Right atrium auricular region (tissue), 2 donors: Measurements from ENCODE around the gene FAM163A. TPM values are rescaled to one million over a fixed set of nuclear protein-coding genes. Genes with fewer than 3 reads are reported as not detected.

Experiments
- DNase-seq: peaks from one replicate; pipeline ENCODE4 v3.0.0-alpha.2; 2019; ENCODE audit warnings: low spot score
- H3K27ac ChIP-seq, 2 donors: fragments of 200-600 bp; sonication (generic); 1 replicate in 1 of 2; 2 replicates in 1 of 2; pipeline ENCODE4 v1.5.1; 2016 to 2019
- H3K27me3 ChIP-seq, 2 donors: fragments of 200-600 bp; sonication (generic); one replicate each; pipeline versions ENCODE4 v1.5.1 to v1.6.0; 2017 to 2019
- H3K36me3 ChIP-seq: fragments of 200-600 bp; sonication (generic); one replicate; pipeline ENCODE4 v1.5.1; 2016
- H3K4me1 ChIP-seq, 2 donors: fragments of 200-600 bp; sonication (generic); one replicate each; pipeline versions ENCODE4 v1.5.1 to v1.6.0; 2017 to 2019
- H3K4me3 ChIP-seq, 2 donors: fragments of 200-600 bp; sonication (generic); 1 replicate in 1 of 2; 2 replicates in 1 of 2; pipeline ENCODE4 v1.5.1; 2017 to 2019; ENCODE audit warnings: mild to moderate bottlenecking in 1 of 2, moderate library complexity in 1 of 2
- H3K9me3 ChIP-seq, 2 donors: fragments of 200-600 bp; sonication (generic); one replicate each; pipeline ENCODE4 v1.5.1; 2019
- CTCF ChIP-seq, 2 donors: fragments of 200-600 bp; sonication (generic); IDR thresholded peaks; one replicate each; pipeline ENCODE4 v1.5.1; 2019; ENCODE audit warnings: antibody characterized with exemption in 2 of 2
- total RNA-seq, 2 donors: library from RNA; depleted of rRNA; stranded (reverse); fragments of >200 nt; gene quantifications; one replicate each; pipeline ENCODE4 v1.1.0, GENCODE V29; 2016

Gene FAM163A
- total RNA-seq, 2 donors from 2014 or later, result not detected

GRCh38 chr1:179761846-179762640 is 19.0 kb downstream of the FAM163A start:
- no peak for DNase-seq
- TF ChIP-seq CTCF (IDR thresholded peaks at IDR 0.05), result no peak
- Histone ChIP-seq H3K9me3 (no peaks in the 10 kb centered on the region), H3K27me3 (no peaks in the 10 kb centered on the region), H3K4me3 (no peak overlapping the region), H3K36me3 (no peaks in the 10 kb centered on the region), H3K27ac (no peak overlapping the region), H3K4me1 (no peaks in the 10 kb centered on the region)

DNA sequence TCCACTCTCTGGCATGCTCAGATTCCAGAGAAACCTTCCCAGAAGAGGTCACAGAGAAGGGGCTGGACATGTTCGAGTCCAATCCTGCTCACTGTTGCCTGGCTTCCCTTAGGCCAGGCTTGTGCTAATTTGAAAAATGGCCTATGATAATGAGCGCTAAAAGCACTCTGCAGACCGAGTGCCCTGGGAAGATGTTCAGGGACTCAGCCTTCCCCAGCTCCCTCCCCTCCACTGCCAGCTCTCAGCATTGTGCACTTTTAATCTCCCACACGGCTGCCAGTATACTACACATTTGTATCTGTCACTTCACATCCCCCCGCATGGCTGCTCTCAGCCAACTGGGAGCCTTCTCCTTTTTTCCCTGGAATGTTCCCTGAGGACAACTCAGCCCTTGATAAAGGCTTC is 24.1 kb downstream of the FAM163A start:
- Histone ChIP-seq H3K9me3 (no peaks in the 10 kb centered on the region), H3K4me3 (no peak overlapping the region), H3K27me3 (no peaks in the 10 kb centered on the region), H3K27ac (no peak overlapping the region), H3K36me3 (no peaks in the 10 kb centered on the region), H3K4me1 (no peaks in the 10 kb centered on the region)
- TF ChIP-seq CTCF (IDR thresholded peaks at IDR 0.05), result no peak
- DNase-seq, result no peak

DNA sequence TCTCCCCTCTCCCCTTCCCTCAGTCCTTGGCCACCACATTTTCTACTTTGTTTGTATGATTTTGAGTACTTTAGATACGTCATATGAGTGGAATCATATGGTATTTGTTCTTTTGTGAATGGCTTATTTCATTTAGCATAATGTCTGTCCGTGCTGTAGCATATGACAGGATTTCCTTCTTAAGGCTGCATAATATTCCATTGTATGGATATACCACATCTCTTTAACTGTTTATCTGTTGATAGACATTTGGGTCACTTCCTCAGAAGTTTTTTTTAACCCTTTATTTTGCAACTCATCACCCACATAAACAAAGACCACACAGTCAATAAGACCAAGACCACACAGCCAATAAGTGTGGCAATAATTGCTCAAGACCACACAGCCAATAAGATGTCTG is 24.9 kb downstream of the FAM163A start:
- Histone ChIP-seq H3K9me3 (no peaks in the 10 kb centered on the region), H3K27me3 (no peaks in the 10 kb centered on the region), H3K4me3 (no peak overlapping the region), H3K36me3 (no peaks in the 10 kb centered on the region), H3K4me1 (no peaks in the 10 kb centered on the region), H3K27ac (no peak overlapping the region)
- no peak for DNase-seq
- TF ChIP-seq CTCF (IDR thresholded peaks at IDR 0.05), result no peak

- TF ChIP-seq CTCF (IDR thresholded peaks at IDR 0.05), result no peak
- no peaks in the 10 kb centered on the region for H3K9me3 ChIP-seq
- no peak overlapping the region for H3K27ac ChIP-seq
- H3K4me1 ChIP-seq, result no peaks in the 10 kb centered on the region
- no peak for DNase-seq
- H3K4me3 ChIP-seq, result no peak overlapping the region
- H3K27me3 ChIP-seq, result no peaks in the 10 kb centered on the region
- H3K36me3 ChIP-seq, result no peaks in the 10 kb centered on the region
These were observed 27.9 kb downstream of the FAM163A start for GRCh38 chr1:179770887-179771502.

DNA sequence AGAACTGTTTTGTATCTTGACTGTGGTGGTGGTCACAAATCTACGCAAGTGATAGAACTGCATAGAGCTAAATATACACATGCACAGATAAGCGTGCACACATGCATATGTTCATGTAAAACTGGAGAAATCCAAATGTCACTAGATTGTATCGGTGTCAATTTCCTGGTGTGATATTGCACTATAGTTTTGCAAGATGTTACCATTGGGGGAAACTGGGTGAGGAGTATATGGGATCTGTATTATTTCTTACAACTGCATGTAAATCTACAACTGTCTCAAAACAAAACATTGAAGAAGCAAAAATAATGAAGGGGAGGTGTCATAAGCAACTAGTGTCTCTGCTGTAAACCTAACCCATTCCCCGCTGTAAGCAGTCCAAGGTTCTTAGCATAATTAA is 30.2 kb downstream of the FAM163A start:
- Histone ChIP-seq H3K4me1 (no peaks in the 10 kb centered on the region), H3K27ac (no peak overlapping the region), H3K4me3 (no peak overlapping the region), H3K27me3 (no peaks in the 10 kb centered on the region), H3K36me3 (no peaks in the 10 kb centered on the region), H3K9me3 (no peaks in the 10 kb centered on the region)
- DNase-seq, result no peak
- no peak for TF ChIP-seq CTCF (IDR thresholded peaks at IDR 0.05)
